Measurements from ENCODE around the gene SLC29A2. TPM values are rescaled to one million over a fixed set of nuclear protein-coding genes. Genes with fewer than 3 reads are reported as not detected.

The SLC29A2 gene
- total RNA-seq, 1 experiment from 2014 or later, result 36.1 TPM

- Histone ChIP-seq H3K4me1 (replicated peaks; ENCODE audit: insufficient read depth) (peaks cover 29% of the 10 kb centered on the region), H3K4me2 (no peak overlapping the region), H3K9me3 (ENCODE audit: insufficient read depth, low read depth) (no peaks in the 10 kb centered on the region), H2AFZ (no peak overlapping the region), H3K27me3 (ENCODE audit: insufficient read depth, low read depth) (no peaks in the 10 kb centered on the region), H3K4me3 (no peak overlapping the region), H3K36me3 (ENCODE audit: low read depth) (no peaks in the 10 kb centered on the region), H3K27ac (no peak overlapping the region), H3K9me2 (ENCODE audit: insufficient read depth) (no peaks in the 10 kb centered on the region), H3F3A (ENCODE audit: insufficient read depth, low read depth) (peaks cover 15% of the 10 kb centered on the region; the same call in 1 of the 2 replicates), H3K79me2 (ENCODE audit: low read depth) (peaks cover 8% of the 10 kb centered on the region; the same call in 1 of the 2 replicates), H4K20me1 (ENCODE audit: insufficient read depth) (0 out of 2 replicates have a peak, but pooled peaks cover under 1% of the 10 kb centered on the region)
- no TSS peak for BruUV-seq (replicated peaks)
- POLR2A ChIA-PET (ENCODE audit: unreplicated experiment), result no interaction called here
- no peak for TF ChIP-seq EZH2 (IDR thresholded peaks at IDR 0.05; ENCODE audit: low read depth)
- no peak for TF ChIP-seq CTCF (conservative IDR thresholded peaks at IDR 0.05)
- CTCF ChIA-PET, result interaction anchor here (0.6 kb wide), 2 partner anchors 33 to 1298 kb away, joined by 3 read pairs; no protein-coding TSS in a partner anchor
- intact Hi-C loops (cut with micrococcal nuclease; ENCODE audit: unreplicated experiment), result no loop called here
- DNase-seq, result no peak
These were observed 39.8 kb downstream of the SLC29A2 start for GRCh38 chr11:66331542-66332370.

GRCh38 chr11:66330931-66331330 is 40.6 kb downstream of the SLC29A2 start:
- no peak overlapping the region for H3K4me3 ChIP-seq
- TF ChIP-seq CTCF (conservative IDR thresholded peaks at IDR 0.05) (no peak), EZH2 (IDR thresholded peaks at IDR 0.05; ENCODE audit: low read depth) (no peak)
- H3K79me2 ChIP-seq (ENCODE audit: low read depth), result peaks cover 8% of the 10 kb centered on the region; the same call in 1 of the 2 replicates
- H3K4me2 ChIP-seq, result no peak overlapping the region
- peaks cover 10% of the 10 kb centered on the region; the same call in 1 of the 2 replicates for H3F3A ChIP-seq (ENCODE audit: insufficient read depth, low read depth)
- no peak overlapping the region for H2AFZ ChIP-seq
- peaks cover 37% of the 10 kb centered on the region for H3K4me1 ChIP-seq (replicated peaks; ENCODE audit: insufficient read depth)
- ChIA-PET CTCF (interaction anchor here (0.5 to 0.6 kb wide), 2 partner anchors 11 to 1299 kb away, joined by 3 read pairs; no protein-coding TSS in a partner anchor), POLR2A (ENCODE audit: unreplicated experiment) (no interaction called here)
- no peaks in the 10 kb centered on the region for H3K9me2 ChIP-seq (ENCODE audit: insufficient read depth)
- no peaks in the 10 kb centered on the region for H3K9me3 ChIP-seq (ENCODE audit: insufficient read depth, low read depth)
- H3K27me3 ChIP-seq (ENCODE audit: insufficient read depth, low read depth), result no peaks in the 10 kb centered on the region
- no peaks in the 10 kb centered on the region for H3K36me3 ChIP-seq (ENCODE audit: low read depth)
- no peaks in the 10 kb centered on the region for H4K20me1 ChIP-seq (ENCODE audit: insufficient read depth)
- DNase-seq, result no peak
- no peak overlapping the region for H3K27ac ChIP-seq
- intact Hi-C loops (cut with micrococcal nuclease; ENCODE audit: unreplicated experiment), result no loop called here
- BruUV-seq (replicated peaks), result no TSS peak

- POLR2A ChIA-PET (ENCODE audit: unreplicated experiment), result interaction anchor here (0.7 kb wide), 1 partner anchor 19 kb away, joined by 3 read pairs; no protein-coding TSS in a partner anchor
- H3K79me2 ChIP-seq (ENCODE audit: low read depth), result no peaks in the 10 kb centered on the region
- H3K27ac ChIP-seq, result no peak overlapping the region
- no peak for DNase-seq
- no peaks in the 10 kb centered on the region for H4K20me1 ChIP-seq (ENCODE audit: insufficient read depth)
- H3K27me3 ChIP-seq (ENCODE audit: insufficient read depth, low read depth), result no peaks in the 10 kb centered on the region
- no peaks in the 10 kb centered on the region for H3K36me3 ChIP-seq (ENCODE audit: low read depth)
- H3K9me3 ChIP-seq (ENCODE audit: insufficient read depth, low read depth), result no peaks in the 10 kb centered on the region
- TF ChIP-seq EZH2 (IDR thresholded peaks at IDR 0.05; ENCODE audit: low read depth), result no peak
- no peak for TF ChIP-seq CTCF (conservative IDR thresholded peaks at IDR 0.05)
- no peak overlapping the region for H3K4me3 ChIP-seq
- H2AFZ ChIP-seq, result no peak overlapping the region
- intact Hi-C loops (cut with micrococcal nuclease; ENCODE audit: unreplicated experiment), result no loop called here
- CTCF ChIA-PET, result interaction anchor here (0.6 to 1.5 kb wide), 5 partner anchors 17 to 60 kb away, joined by 3 to 5 read pairs (median 3); no protein-coding TSS in a partner anchor
- BruUV-seq (replicated peaks), result no TSS peak
- H3K4me1 ChIP-seq (replicated peaks; ENCODE audit: insufficient read depth), result peaks cover 34% of the 10 kb centered on the region
- no peak overlapping the region for H3K4me2 ChIP-seq
- H3F3A ChIP-seq (ENCODE audit: insufficient read depth, low read depth), result peaks cover 10% of the 10 kb centered on the region; the same call in 1 of the 2 replicates
- H3K9me2 ChIP-seq (ENCODE audit: insufficient read depth), result no peaks in the 10 kb centered on the region
These were observed 42.3 kb downstream of the SLC29A2 start for GRCh38 chr11:66329165-66329673.

Measured in PC-9 (cell line).